Uterus (tissue), 4 donors: ENCODE data around the gene ZNF70. TPM values are rescaled to one million over a fixed set of nuclear protein-coding genes. Genes with fewer than 3 reads are reported as not detected.

ENCODE experiments used
- DNase-seq, 2 donors: peaks; one replicate each; pipeline ENCODE4 v3.0.0-alpha.2; 2019 to 2020
- H3K27ac ChIP-seq, 2 donors: fragments of 200-600 bp; sonication (generic); 1 replicate in 1 of 2; 2 replicates in 1 of 2; pipeline ENCODE4 v1.5.1; 2016 to 2018
- H3K27me3 ChIP-seq, 2 donors: fragments of 200-600 bp; sonication (generic); one replicate each; pipeline ENCODE4 v1.5.1; 2018 to 2019; ENCODE audit warnings: control low read depth in 1 of 2
- H3K36me3 ChIP-seq, 2 donors: fragments of 200-600 bp; sonication (generic); one replicate each; pipeline ENCODE4 v1.5.1; 2019; ENCODE audit warnings: control low read depth in 1 of 2
- H3K4me1 ChIP-seq, 2 donors: fragments of 200-600 bp; sonication (generic); one replicate each; pipeline ENCODE4 v1.5.1; 2018 to 2019; ENCODE audit warnings: control low read depth in 1 of 2
- H3K4me3 ChIP-seq, 2 donors: fragments of 200-600 bp; sonication (generic); 1 replicate in 1 of 2; 2 replicates in 1 of 2; pipeline ENCODE4 v1.5.1; 2018 to 2019; ENCODE audit warnings: mild to moderate bottlenecking in 1 of 2
- H3K9me3 ChIP-seq, 2 donors: fragments of 200-600 bp; sonication (generic); one replicate each; pipeline ENCODE4 v1.5.1; 2019; ENCODE audit warnings: control low read depth in 1 of 2
- POLR2A ChIP-seq, 2 donors: fragments of 450-650 bp; IDR thresholded peaks; one replicate each; pipeline ENCODE4 v1.6.1; 2016; ENCODE audit warnings: antibody characterized with exemption in 2 of 2, mild to moderate bottlenecking in 1 of 2, moderate library complexity in 1 of 2
- intact Hi-C: fragments of 100-400 bp; cut with DNase I; formaldehyde crosslinking; loops from one replicate; pipeline ENCODE4 v1.15.1; 2023; ENCODE audit warnings: low total_unique reads
- total RNA-seq, 4 donors: library from RNA; depleted of rRNA in 3 of 4; stranded (reverse); fragments of >200 nt in 3 of 4; gene quantifications; one replicate each; pipeline versions ENCODE4 v1.1.0 to v1.2.4, GENCODE V29; 2014 to 2023
- TF ChIP-seq, protein P1 (sequence below), 4 experiments: fragments of 200-600 bp in 2 of 4; fragments of 450-650 bp in 2 of 4; sonication (generic) in 2 of 4; IDR thresholded peaks; one replicate each; pipeline ENCODE4 v1.5.1; 2016 to 2019; ENCODE audit warnings: antibody characterized with exemption in 4 of 4, mild to moderate bottlenecking in 2 of 4, moderate library complexity in 1 of 4
- donor health status: DM: yes; HTN: yes; CAD: no.

Gene ZNF70
- total RNA-seq, 4 donors from 2014 or later, result 3.6 to 13.8 (median 6.2) TPM

DNA sequence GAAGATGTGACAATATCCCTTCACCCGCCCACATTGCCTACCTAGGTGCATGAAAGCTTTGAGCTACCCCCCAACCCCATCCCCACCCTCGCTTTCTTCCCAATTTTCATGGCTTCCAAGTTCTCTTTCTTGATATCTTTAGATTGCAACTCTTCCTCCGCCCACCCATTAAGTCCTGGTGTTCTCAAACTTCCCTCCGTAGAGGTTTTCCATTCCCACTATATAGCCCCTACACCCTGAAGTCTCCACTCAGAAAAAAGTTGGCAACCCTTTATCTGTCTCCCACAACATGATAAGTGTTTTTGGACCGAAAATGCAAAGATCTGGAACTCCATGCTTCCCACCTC, 572 bp downstream of the ZNF70 start:
- intact Hi-C loops, result no loop called here

DNA sequence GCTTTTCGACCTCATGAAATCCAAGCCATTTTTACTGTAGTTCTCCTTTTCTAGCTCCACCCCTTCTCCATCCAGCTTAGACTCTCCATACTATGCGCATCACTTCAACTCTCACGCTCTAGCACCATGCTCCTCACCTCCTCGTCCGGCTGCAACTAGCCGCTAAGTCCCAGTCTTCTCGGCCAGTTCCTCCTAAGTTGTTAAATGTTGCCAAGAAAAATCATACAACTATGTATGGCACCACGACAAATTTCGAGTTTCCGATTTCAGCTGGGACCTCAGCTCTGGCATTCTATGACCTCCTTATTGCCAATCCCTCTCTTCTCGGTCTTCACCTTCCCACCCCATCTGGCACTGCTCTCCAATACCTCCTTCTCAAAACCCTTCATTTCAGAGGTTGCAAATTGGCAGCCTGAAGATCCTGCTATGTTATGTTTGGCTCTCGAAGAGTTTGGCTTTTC, 1.0 kb downstream of the ZNF70 start:
- Histone ChIP-seq H3K9me3 (no peaks in the 10 kb centered on the region), H3K27me3 (no peaks in the 10 kb centered on the region), H3K27ac (no peak overlapping the region), H3K36me3 (no peaks in the 10 kb centered on the region), H3K4me3 (peak overlapping the region; percentile 54 to 90), H3K4me1 (no peaks in the 10 kb centered on the region)
- intact Hi-C loops, result no loop called here
- TF ChIP-seq POLR2A (IDR thresholded peaks at IDR 0.05), result no peak
- TF ChIP-seq, protein P1, sequence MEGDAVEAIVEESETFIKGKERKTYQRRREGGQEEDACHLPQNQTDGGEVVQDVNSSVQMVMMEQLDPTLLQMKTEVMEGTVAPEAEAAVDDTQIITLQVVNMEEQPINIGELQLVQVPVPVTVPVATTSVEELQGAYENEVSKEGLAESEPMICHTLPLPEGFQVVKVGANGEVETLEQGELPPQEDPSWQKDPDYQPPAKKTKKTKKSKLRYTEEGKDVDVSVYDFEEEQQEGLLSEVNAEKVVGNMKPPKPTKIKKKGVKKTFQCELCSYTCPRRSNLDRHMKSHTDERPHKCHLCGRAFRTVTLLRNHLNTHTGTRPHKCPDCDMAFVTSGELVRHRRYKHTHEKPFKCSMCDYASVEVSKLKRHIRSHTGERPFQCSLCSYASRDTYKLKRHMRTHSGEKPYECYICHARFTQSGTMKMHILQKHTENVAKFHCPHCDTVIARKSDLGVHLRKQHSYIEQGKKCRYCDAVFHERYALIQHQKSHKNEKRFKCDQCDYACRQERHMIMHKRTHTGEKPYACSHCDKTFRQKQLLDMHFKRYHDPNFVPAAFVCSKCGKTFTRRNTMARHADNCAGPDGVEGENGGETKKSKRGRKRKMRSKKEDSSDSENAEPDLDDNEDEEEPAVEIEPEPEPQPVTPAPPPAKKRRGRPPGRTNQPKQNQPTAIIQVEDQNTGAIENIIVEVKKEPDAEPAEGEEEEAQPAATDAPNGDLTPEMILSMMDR (IDR thresholded peaks at IDR 0.05), result no peak
- no peak for DNase-seq

More for the DNA sequence above, 572 bp downstream of the ZNF70 start:
- Histone ChIP-seq H3K27me3 (no peaks in the 10 kb centered on the region), H3K4me3 (peak overlapping the region; percentile 54 to 90), H3K27ac (peak overlapping the region; percentile 79), H3K4me1 (no peaks in the 10 kb centered on the region), H3K36me3 (no peaks in the 10 kb centered on the region), H3K9me3 (no peaks in the 10 kb centered on the region)
- no peak for DNase-seq
- TF ChIP-seq, protein P1 (IDR thresholded peaks at IDR 0.05), result no peak
- no peak for TF ChIP-seq POLR2A (IDR thresholded peaks at IDR 0.05)

DNA sequence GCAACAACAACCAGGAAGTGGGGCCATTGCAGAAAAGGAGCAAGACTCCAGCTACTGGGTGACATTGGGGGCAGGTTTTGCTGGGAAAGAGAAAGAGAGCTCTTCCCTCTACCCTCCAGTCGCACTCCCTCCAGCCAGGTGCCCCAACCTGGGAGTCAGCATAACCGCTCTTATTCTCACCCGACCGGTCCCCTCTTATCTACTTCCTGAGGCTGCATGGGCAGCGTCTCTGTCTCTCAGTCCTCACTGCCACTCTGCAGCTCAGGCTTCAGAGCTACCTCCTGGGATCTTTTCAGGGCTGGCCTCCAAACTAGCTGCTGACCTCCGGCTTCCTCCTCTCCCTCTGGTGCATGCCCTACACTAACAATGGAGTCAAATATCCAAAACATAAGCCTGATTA, 5.1 kb downstream of the ZNF70 start:
- Histone ChIP-seq H3K27me3 (no peaks in the 10 kb centered on the region), H3K4me1 (no peaks in the 10 kb centered on the region), H3K36me3 (no peaks in the 10 kb centered on the region), H3K27ac (no peak overlapping the region), H3K9me3 (no peaks in the 10 kb centered on the region), H3K4me3 (no peak overlapping the region)
- TF ChIP-seq, protein P1 (IDR thresholded peaks at IDR 0.05), result no peak
- TF ChIP-seq POLR2A (IDR thresholded peaks at IDR 0.05), result no peak
- intact Hi-C loops, result no loop called here
- DNase-seq, result no peak

DNA sequence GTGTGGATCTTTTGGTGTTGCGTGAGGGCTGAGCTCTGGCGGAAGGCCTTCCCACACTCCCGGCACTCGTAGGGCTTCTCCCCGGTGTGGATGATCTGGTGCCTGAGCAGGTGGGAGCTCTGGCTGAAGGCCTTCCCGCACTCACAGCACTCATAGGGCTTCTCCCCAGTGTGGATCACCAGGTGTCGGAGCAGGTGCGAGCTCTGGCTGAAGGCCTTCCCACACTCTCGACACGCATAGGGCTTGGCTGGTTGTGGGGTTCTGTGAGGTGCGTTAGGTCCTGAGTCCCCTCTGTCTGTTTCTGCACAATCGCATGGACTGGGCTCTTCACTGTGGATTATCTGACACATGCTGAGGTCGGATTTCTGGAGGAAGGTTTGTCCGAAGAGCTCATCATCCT, 6.4 kb downstream of the ZNF70 start:
- no peaks in the 10 kb centered on the region for H3K36me3 ChIP-seq
- TF ChIP-seq, protein P1 (IDR thresholded peaks at IDR 0.05), result no peak
- no peak for TF ChIP-seq POLR2A (IDR thresholded peaks at IDR 0.05)

DNA sequence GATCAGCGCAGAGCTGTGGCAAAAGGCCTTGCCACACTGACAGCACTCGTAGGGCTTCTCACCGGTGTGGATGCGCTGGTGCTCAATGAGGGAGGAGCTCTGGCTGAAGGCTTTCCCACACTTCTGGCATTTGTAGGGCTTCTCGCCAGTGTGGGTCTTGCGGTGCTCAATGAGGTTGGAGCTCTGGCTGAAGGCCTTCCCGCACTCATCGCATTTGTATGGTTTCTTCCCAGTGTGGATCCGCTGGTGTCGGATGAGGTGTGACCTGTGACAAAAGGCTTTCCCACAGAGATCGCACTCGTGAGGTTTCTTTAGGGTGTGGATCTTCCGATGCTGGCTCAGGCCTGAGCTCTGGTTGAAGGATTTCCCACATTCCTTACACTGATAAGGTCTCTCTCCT, 6.9 kb downstream of the ZNF70 start:
- Histone ChIP-seq H3K36me3 (no peaks in the 10 kb centered on the region), H3K4me1 (no peaks in the 10 kb centered on the region), H3K4me3 (no peak overlapping the region), H3K27ac (no peak overlapping the region), H3K27me3 (no peaks in the 10 kb centered on the region), H3K9me3 (no peaks in the 10 kb centered on the region)
- intact Hi-C loops, result no loop called here
- TF ChIP-seq, protein P1 (IDR thresholded peaks at IDR 0.05), result no peak
- no peak for TF ChIP-seq POLR2A (IDR thresholded peaks at IDR 0.05)
- no peak for DNase-seq

More for the DNA sequence above, 6.4 kb downstream of the ZNF70 start:
- Histone ChIP-seq H3K27ac (no peak overlapping the region), H3K4me1 (no peaks in the 10 kb centered on the region), H3K27me3 (no peaks in the 10 kb centered on the region), H3K9me3 (no peaks in the 10 kb centered on the region), H3K4me3 (no peak overlapping the region)
- intact Hi-C loops, result no loop called here
- DNase-seq, result no peak
